Measurements from ENCODE around the gene TMEM59. TPM values are rescaled to one million over a fixed set of nuclear protein-coding genes. Genes with fewer than 3 reads are reported as not detected.

TMEM59 gene
- total RNA-seq, 1 donor from 2014 or later: 337 TPM

- TF ChIP-seq, protein P1, sequence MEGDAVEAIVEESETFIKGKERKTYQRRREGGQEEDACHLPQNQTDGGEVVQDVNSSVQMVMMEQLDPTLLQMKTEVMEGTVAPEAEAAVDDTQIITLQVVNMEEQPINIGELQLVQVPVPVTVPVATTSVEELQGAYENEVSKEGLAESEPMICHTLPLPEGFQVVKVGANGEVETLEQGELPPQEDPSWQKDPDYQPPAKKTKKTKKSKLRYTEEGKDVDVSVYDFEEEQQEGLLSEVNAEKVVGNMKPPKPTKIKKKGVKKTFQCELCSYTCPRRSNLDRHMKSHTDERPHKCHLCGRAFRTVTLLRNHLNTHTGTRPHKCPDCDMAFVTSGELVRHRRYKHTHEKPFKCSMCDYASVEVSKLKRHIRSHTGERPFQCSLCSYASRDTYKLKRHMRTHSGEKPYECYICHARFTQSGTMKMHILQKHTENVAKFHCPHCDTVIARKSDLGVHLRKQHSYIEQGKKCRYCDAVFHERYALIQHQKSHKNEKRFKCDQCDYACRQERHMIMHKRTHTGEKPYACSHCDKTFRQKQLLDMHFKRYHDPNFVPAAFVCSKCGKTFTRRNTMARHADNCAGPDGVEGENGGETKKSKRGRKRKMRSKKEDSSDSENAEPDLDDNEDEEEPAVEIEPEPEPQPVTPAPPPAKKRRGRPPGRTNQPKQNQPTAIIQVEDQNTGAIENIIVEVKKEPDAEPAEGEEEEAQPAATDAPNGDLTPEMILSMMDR (IDR thresholded peaks at IDR 0.05; ENCODE audit: borderline replicate concordance): no peak
- Histone ChIP-seq H3K27ac (replicated peaks) (no peak overlapping the region), H3K4me3 (no peak overlapping the region), H3K27me3 (ENCODE audit: low read depth) (no peaks in the 10 kb centered on the region), H3K4me1 (no peaks in the 10 kb centered on the region), H3K36me3 (peaks cover 7% of the 10 kb centered on the region), H3K9me3 (replicated peaks) (no peaks in the 10 kb centered on the region)
- intact Hi-C loops (cut with micrococcal nuclease): no loop called here
- DNase-seq: no peak
These were observed 31.8 kb upstream of the TMEM59 start for GRCh38 chr1:54084794-54085193.

DNA sequence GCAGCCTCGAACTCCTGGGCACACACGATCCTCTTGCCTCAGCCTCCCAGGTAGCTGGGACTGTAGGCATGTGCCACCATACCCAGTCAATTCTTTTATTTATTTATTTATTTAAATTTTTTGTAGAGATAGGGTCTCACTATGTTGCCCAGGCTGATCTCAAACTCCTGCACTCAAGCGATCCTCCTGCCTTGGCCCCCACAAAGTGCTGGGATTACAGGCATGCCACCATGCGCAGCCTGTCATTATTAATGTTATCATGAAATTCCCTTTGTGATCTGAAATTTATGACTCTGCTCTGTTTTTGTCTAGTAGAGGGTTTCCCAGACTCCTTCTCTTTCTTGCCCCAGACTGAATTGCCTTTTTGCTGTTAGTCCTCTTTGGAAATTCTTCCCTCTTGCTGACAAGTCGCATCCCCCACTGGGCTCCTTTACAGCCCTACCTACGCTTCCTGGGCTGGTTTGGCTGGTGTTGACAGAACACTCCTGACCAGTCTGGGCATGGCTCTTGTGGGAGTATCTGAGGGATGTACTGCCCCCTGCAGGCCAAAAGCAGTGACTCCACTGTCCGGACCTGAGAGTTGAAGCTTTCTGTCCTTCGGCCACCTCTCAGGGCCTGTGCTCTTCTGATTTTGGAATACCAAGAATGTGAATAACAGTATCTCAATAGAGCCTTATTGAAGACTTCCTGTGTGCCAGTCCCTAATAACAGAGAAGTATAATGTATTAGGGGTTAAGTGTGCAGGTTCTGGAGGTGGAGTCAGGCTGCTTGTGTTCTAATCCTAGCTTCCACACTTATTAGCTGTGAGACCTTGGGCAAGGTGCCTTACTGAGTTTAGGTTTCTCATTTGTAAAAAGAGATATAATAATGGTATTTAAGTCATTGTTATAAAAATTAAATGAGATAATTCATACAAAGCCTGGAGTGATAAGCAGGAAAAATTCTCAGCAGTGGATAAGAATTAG lies 28.6 kb upstream of the TMEM59 start:
- Histone ChIP-seq H3K9me3 (replicated peaks) (no peaks in the 10 kb centered on the region), H3K4me1 (peaks cover 7% of the 10 kb centered on the region), H3K36me3 (no peaks in the 10 kb centered on the region), H3K4me3 (no peak overlapping the region), H3K27ac (replicated peaks) (no peak overlapping the region), H3K27me3 (ENCODE audit: low read depth) (no peaks in the 10 kb centered on the region)
- intact Hi-C loops (cut with micrococcal nuclease): no loop called here
- TF ChIP-seq, protein P1 (IDR thresholded peaks at IDR 0.05; ENCODE audit: borderline replicate concordance): peak; percentile 64
- peak; percentile 36 for DNase-seq

DNA sequence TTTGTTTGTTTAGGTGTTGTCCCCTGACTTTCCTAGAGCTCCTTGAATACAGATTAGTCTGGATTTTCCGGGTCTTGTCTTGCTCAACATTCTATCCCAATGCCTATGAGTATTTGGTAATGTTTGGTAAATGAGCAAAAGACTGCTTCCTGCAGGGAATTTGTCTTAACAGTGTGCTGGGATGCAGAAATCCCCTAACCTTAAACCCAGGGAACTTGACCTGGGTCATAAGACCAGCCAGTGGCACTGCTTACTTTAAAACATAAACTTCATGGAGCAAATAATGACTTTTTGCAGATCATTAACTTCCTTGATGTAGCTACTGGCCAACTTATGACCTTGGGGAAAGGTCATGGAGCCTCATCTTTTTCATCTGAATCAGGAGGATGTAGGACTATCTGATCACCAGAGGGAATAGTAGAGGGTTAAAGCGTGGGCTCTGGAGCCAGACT lies 27.6 kb upstream of the TMEM59 start:
- Histone ChIP-seq H3K4me1 (peaks cover 7% of the 10 kb centered on the region), H3K36me3 (no peaks in the 10 kb centered on the region), H3K4me3 (no peak overlapping the region), H3K27me3 (ENCODE audit: low read depth) (no peaks in the 10 kb centered on the region), H3K27ac (replicated peaks) (no peak overlapping the region), H3K9me3 (replicated peaks) (no peaks in the 10 kb centered on the region)
- TF ChIP-seq, protein P1 (IDR thresholded peaks at IDR 0.05; ENCODE audit: borderline replicate concordance): no peak
- intact Hi-C loops (cut with micrococcal nuclease): no loop called here
- no peak for DNase-seq

- Histone ChIP-seq H3K4me3 (no peak overlapping the region), H3K36me3 (no peaks in the 10 kb centered on the region), H3K27me3 (ENCODE audit: low read depth) (no peaks in the 10 kb centered on the region), H3K27ac (replicated peaks) (no peak overlapping the region), H3K4me1 (peaks cover 7% of the 10 kb centered on the region), H3K9me3 (replicated peaks) (no peaks in the 10 kb centered on the region)
- DNase-seq: no peak
- TF ChIP-seq, protein P1 (IDR thresholded peaks at IDR 0.05; ENCODE audit: borderline replicate concordance): no peak
- intact Hi-C loops (cut with micrococcal nuclease): loop anchor here (10.0 kb wide), 2 partner anchors 417 to 727 kb away; partner anchors contain the start of gene TTC22
These were observed 24.4 kb upstream of the TMEM59 start for GRCh38 chr1:54077359-54077758.

GRCh38 chr1:54070171-54070837 lies 17.3 kb upstream of the TMEM59 start:
- H3K4me1 ChIP-seq: no peaks in the 10 kb centered on the region
- no peaks in the 10 kb centered on the region for H3K9me3 ChIP-seq (replicated peaks)
- H3K4me3 ChIP-seq: no peak overlapping the region
- H3K27me3 ChIP-seq (ENCODE audit: low read depth): no peaks in the 10 kb centered on the region
- no peak for DNase-seq
- no peak overlapping the region for H3K27ac ChIP-seq (replicated peaks)
- TF ChIP-seq, protein P1 (IDR thresholded peaks at IDR 0.05; ENCODE audit: borderline replicate concordance): peak; percentile 80
- intact Hi-C loops (cut with micrococcal nuclease): loop anchor here (10.0 kb wide), 2 partner anchors 424 to 734 kb away; partner anchors contain the start of gene TTC22
- no peaks in the 10 kb centered on the region for H3K36me3 ChIP-seq
